MCF 10A (cell line): ENCODE data around the gene HDAC5. TPM values are rescaled to one million over a fixed set of nuclear protein-coding genes. Genes with fewer than 3 reads are reported as not detected.
"Not testable (repeated sequence)": the region's sequence is repeated elsewhere in the genome, so short reads cannot be mapped to it uniquely, and the experiment has no call there.

Experiments
- BruUV-seq: library from RNA; stranded (reverse); fragments of 400-500 nt; replicated peaks from 2 replicates; lab custom pipeline; 2021; lab: Mats Ljungman, UMichigan
- CTCF ChIA-PET: fragments of 300-600 bp; sonication (Branson Sonifier 250); formaldehyde crosslinking; extraction: SDS; loops from one replicate; lab custom pipeline; 2021; ENCODE audit warnings: antibody characterized with exemption, inconsistent platforms; lab: Yijun Ruan, JAX
- POLR2A ChIA-PET: fragments of 300-600, 350-650 bp; sonication (Branson Sonifier 250); formaldehyde crosslinking; extraction: SDS; loops from one replicate; lab custom pipeline; 2020; ENCODE audit warnings: antibody characterized with exemption, inconsistent platforms; lab: Yijun Ruan, JAX
- DNase-seq: peaks from one replicate; pipeline ENCODE4 v3.0.0-alpha.2; 2018; ENCODE audit not compliant: unreplicated experiment
- H3K27ac Mint-ChIP-seq: one replicate; pipeline ENCODE4 v1.8.0; 2022; ENCODE audit warnings: mild to moderate bottlenecking, low read depth, mixed read lengths; ENCODE audit not compliant: unreplicated experiment
- H3K27me3 Mint-ChIP-seq: one replicate; pipeline ENCODE4 v1.8.0; 2022; ENCODE audit warnings: mixed read lengths; ENCODE audit not compliant: insufficient read depth, unreplicated experiment
- H3K36me3 Mint-ChIP-seq: one replicate; pipeline ENCODE4 v1.8.0; 2022; ENCODE audit warnings: mild to moderate bottlenecking, moderate library complexity, mixed read lengths; ENCODE audit not compliant: insufficient read depth, unreplicated experiment
- H3K4me1 Mint-ChIP-seq: one replicate; pipeline ENCODE4 v1.8.0; 2022; ENCODE audit warnings: mixed read lengths; ENCODE audit not compliant: insufficient read depth, unreplicated experiment
- H3K4me3 Mint-ChIP-seq: one replicate; pipeline ENCODE4 v1.8.0; 2022; ENCODE audit warnings: mild to moderate bottlenecking, moderate library complexity, mixed read lengths; ENCODE audit not compliant: unreplicated experiment
- H3K9me3 Mint-ChIP-seq: one replicate; pipeline ENCODE4 v1.8.0; 2022; ENCODE audit warnings: mixed read lengths; ENCODE audit not compliant: unreplicated experiment
- intact Hi-C: fragments of 100-400 bp; cut with micrococcal nuclease; formaldehyde crosslinking; loops from 2 replicates; pipeline ENCODE4 v1.14.1; 2022
- total RNA-seq: library from RNA; stranded (reverse); gene quantifications from 2 replicates; pipeline ENCODE4 v1.2.3, GENCODE V29; 2022
- TF ChIP-seq, protein P1 (sequence below): fragments of 200-600 bp; IDR thresholded peaks from one replicate; pipeline ENCODE4 v1.8.0; 2022; ENCODE audit warnings: antibody characterized with exemption, mild to moderate bottlenecking; ENCODE audit not compliant: unreplicated experiment

Gene HDAC5
- total RNA-seq, 1 experiment from 2014 or later: 12.1 TPM

DNA sequence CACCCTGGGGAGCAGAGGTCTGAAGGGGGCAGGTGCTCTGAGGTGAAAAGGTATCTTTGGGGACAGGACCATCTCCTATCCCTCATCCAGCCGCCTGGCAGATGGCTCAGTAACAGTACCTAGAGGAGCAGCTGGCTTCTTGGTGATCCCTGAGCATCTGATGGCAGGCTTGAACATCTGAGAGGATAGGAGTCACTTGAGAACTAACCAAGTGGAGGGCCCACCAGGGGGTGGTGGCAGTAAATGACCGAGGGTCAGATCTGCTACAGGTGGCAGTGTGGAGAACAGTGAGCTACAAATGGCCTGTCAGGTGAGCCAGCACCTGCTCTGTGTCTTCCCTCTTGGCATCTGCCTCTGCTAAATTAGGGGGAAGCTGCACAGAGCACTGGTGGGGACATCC lies 32.0 kb upstream of the HDAC5 start:
- H3K36me3 Mint-ChIP-seq: peaks cover 41% of the 10 kb centered on the region
- H3K4me3 Mint-ChIP-seq: no peak overlapping the region
- CTCF ChIA-PET: interaction anchor here (0.6 to 1.5 kb wide), 3 partner anchors 10 to 29 kb away, joined by 3 to 4 read pairs (median 3); no protein-coding TSS in a partner anchor
- TF ChIP-seq, protein P1, sequence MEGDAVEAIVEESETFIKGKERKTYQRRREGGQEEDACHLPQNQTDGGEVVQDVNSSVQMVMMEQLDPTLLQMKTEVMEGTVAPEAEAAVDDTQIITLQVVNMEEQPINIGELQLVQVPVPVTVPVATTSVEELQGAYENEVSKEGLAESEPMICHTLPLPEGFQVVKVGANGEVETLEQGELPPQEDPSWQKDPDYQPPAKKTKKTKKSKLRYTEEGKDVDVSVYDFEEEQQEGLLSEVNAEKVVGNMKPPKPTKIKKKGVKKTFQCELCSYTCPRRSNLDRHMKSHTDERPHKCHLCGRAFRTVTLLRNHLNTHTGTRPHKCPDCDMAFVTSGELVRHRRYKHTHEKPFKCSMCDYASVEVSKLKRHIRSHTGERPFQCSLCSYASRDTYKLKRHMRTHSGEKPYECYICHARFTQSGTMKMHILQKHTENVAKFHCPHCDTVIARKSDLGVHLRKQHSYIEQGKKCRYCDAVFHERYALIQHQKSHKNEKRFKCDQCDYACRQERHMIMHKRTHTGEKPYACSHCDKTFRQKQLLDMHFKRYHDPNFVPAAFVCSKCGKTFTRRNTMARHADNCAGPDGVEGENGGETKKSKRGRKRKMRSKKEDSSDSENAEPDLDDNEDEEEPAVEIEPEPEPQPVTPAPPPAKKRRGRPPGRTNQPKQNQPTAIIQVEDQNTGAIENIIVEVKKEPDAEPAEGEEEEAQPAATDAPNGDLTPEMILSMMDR: no peak
- H3K27me3 Mint-ChIP-seq: no peaks in the 10 kb centered on the region
- no peak for DNase-seq
- intact Hi-C loops: no loop called here
- BruUV-seq: no TSS peak
- no peak overlapping the region for H3K27ac Mint-ChIP-seq
- H3K9me3 Mint-ChIP-seq: no peaks in the 10 kb centered on the region
- H3K4me1 Mint-ChIP-seq: peaks cover 19% of the 10 kb centered on the region
- POLR2A ChIA-PET: interaction anchor here (0.8 to 2.1 kb wide), 3 partner anchors 10 to 32 kb away, joined by 4 to 5 read pairs (median 4); partner anchors contain the start of gene HDAC5

DNA sequence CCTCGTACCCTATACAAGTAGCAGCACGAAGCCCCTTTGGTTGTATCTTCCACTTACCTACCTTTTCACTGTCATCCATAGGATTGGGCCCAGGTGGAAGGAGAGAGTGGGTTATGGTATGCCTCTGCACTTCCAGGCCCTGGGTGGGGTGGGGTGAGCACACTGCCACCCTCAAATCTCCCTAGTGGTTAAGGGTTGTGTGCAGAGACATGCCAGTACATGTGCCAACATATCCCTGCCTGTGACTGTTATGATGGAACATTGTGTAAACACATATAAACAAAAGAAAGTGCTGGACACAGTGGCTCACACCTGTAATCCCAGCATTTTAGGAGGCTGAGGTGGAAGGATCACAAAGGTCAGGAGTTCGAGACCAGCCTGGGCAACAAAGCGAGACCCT lies 29.4 kb upstream of the HDAC5 start:
- ChIA-PET CTCF (interaction anchor here (0.7 to 1.6 kb wide), 3 partner anchors 14 to 24 kb away, joined by 3 to 5 read pairs (median 4); no protein-coding TSS in a partner anchor), POLR2A (interaction anchor here (0.6 to 4.4 kb wide), 6 partner anchors 9 to 34 kb away, joined by 3 to 18 read pairs (median 6); partner anchors contain the start of genes HDAC5 and TMUB2)
- Mint-ChIP-seq H3K4me1 (peaks cover 25% of the 10 kb centered on the region), H3K9me3 (no peaks in the 10 kb centered on the region), H3K27ac (peak overlapping the region; percentile 98), H3K27me3 (no peaks in the 10 kb centered on the region), H3K36me3 (peaks cover 37% of the 10 kb centered on the region), H3K4me3 (peak overlapping the region; percentile 46)
- BruUV-seq: no TSS peak
- intact Hi-C loops: no loop called here
- DNase-seq: peak; percentile 78
- TF ChIP-seq, protein P1: no peak

DNA sequence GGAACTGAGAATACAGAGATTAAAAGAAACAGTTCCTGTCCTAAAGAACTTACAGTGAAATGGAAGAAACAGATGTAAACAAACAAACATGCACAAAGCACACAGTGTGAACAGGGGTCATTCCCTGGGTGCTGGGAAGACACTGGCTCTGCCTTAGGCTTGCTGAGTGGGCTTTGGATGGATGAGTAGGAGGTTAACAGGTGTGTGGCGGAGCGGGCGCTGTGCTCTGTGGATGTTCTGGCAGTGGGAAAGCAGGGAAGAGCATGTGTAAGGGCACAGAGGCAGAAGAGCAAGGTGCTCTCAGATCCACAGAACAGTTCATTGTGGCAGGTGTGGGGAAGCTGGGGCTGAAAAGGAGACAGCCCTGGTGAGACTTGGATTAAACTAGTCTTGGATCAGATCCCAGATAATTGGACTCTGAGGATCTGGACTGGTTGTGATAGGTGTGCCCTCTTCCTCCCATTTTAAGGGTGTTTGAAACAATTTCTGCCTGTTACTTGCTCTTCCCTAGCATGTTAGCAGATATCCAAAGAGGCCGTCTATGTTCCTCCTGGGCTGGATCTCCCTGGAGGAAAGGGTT lies 26.4 kb upstream of the HDAC5 start:
- Mint-ChIP-seq H3K36me3 (peaks cover 41% of the 10 kb centered on the region), H3K9me3 (no peaks in the 10 kb centered on the region), H3K4me3 (no peak overlapping the region), H3K4me1 (peaks cover 38% of the 10 kb centered on the region), H3K27me3 (no peaks in the 10 kb centered on the region), H3K27ac (peak overlapping the region; percentile 39)
- POLR2A ChIA-PET: interaction anchor here (4.4 kb wide), 1 partner anchor 37 kb away, joined by 18 read pairs; the partner anchor contains the start of gene TMUB2
- CTCF ChIA-PET: interaction anchor here (1.6 kb wide), 1 partner anchor 21 kb away, joined by 3 read pairs; the partner anchor contains the start of gene ASB16
- TF ChIP-seq, protein P1: no peak
- DNase-seq: no peak
- intact Hi-C loops: no loop called here
- no TSS peak for BruUV-seq

DNA sequence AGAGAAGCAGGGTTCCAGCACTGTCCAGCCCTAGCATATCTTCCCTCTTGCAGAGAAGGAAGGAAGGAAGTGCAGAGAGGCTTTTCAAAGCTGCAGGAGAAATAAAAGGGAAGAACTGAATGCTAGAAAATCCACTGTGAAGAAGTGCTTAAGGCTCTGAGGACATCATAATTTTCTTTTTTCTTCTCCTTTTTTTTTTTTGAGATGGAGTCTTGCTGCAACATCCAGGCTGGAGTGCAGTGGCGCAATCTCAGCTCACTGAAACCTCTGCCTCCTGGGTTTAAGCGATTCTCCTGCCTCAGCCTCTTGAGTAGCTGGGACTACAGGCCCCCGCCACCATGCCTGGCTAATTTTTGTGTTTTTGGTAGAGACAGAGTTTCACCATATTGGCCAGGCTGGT lies 25.6 kb upstream of the HDAC5 start:
- peak overlapping the region; percentile 39 for H3K27ac Mint-ChIP-seq
- ChIA-PET POLR2A (interaction anchor here (0.9 kb wide), 1 partner anchor 37 kb away, joined by 3 read pairs; the partner anchor contains the start of gene TMUB2), CTCF (interaction anchor here (1.6 kb wide), 1 partner anchor 21 kb away, joined by 3 read pairs; the partner anchor contains the start of gene ASB16)
- DNase-seq, H3K27me3 Mint-ChIP-seq, intact Hi-C loops, H3K4me3 Mint-ChIP-seq, BruUV-seq, H3K9me3 Mint-ChIP-seq: not testable (repeated sequence)
- peaks cover 41% of the 10 kb centered on the region for H3K36me3 Mint-ChIP-seq
- peaks cover 38% of the 10 kb centered on the region for H3K4me1 Mint-ChIP-seq
